ENCODE results near the gene ZBTB42.

Gene ZBTB42

GRCh38 chr14:104804481-104805325 lies 3.8 kb downstream of the ZBTB42 start:
- no peak overlapping the region for H3K4me3 ChIP-seq (ENCODE audit: low read depth, low read length)
- TF ChIP-seq CTCF (IDR thresholded peaks at IDR 0.05; ENCODE audit: low read depth, low read length, missing control alignments) = no peak
- in situ Hi-C loops (cut with HindIII; ENCODE audit: low sequenced_read_pairs) = no loop called here
- no peak for DNase-seq (ENCODE audit: low read depth)

- no peak overlapping the region for H3K4me3 ChIP-seq (ENCODE audit: low read depth, low read length)
- peak; percentile 44 for DNase-seq (ENCODE audit: low read depth)
- in situ Hi-C loops (cut with HindIII; ENCODE audit: low sequenced_read_pairs) = no loop called here
- TF ChIP-seq CTCF (IDR thresholded peaks at IDR 0.05; ENCODE audit: low read depth, low read length, missing control alignments) = no peak
Observed at GRCh38 chr14:104805326-104805678, 4.4 kb downstream of the ZBTB42 start.

GRCh38 chr14:104805941-104806624 lies 5.2 kb downstream of the ZBTB42 start:
- H3K4me3 ChIP-seq (ENCODE audit: low read depth, low read length) = no peak overlapping the region
- no peak for DNase-seq (ENCODE audit: low read depth)
- in situ Hi-C loops (cut with HindIII; ENCODE audit: low sequenced_read_pairs) = no loop called here
- no peak for TF ChIP-seq CTCF (IDR thresholded peaks at IDR 0.05; ENCODE audit: low read depth, low read length, missing control alignments)

GRCh38 chr14:104806625-104807465 lies 5.9 kb downstream of the ZBTB42 start:
- in situ Hi-C loops (cut with HindIII; ENCODE audit: low sequenced_read_pairs) = no loop called here
- TF ChIP-seq CTCF (IDR thresholded peaks at IDR 0.05; ENCODE audit: low read depth, low read length, missing control alignments) = no peak
- no peak for DNase-seq (ENCODE audit: low read depth)
- H3K4me3 ChIP-seq (ENCODE audit: low read depth, low read length) = no peak overlapping the region

GRCh38 chr14:104808456-104808855 lies 7.6 kb downstream of the ZBTB42 start:
- no peak for TF ChIP-seq CTCF (IDR thresholded peaks at IDR 0.05; ENCODE audit: low read depth, low read length, missing control alignments)
- in situ Hi-C loops (cut with HindIII; ENCODE audit: low sequenced_read_pairs) = no loop called here
- no peak for DNase-seq (ENCODE audit: low read depth)
- no peak overlapping the region for H3K4me3 ChIP-seq (ENCODE audit: low read depth, low read length)

GRCh38 chr14:104810316-104810715 lies 9.4 kb downstream of the ZBTB42 start:
- no peak for TF ChIP-seq CTCF (IDR thresholded peaks at IDR 0.05; ENCODE audit: low read depth, low read length, missing control alignments)
- in situ Hi-C loops (cut with HindIII; ENCODE audit: low sequenced_read_pairs) = no loop called here

More at GRCh38 chr14:104810316-104810715, 9.4 kb downstream of the ZBTB42 start:
- no peak for DNase-seq (ENCODE audit: low read depth)
- no peak overlapping the region for H3K4me3 ChIP-seq (ENCODE audit: low read depth, low read length)

All from astrocyte of the cerebellum (primary cell).